ENCODE data around the gene NSMCE4A. TPM values are rescaled to one million over a fixed set of nuclear protein-coding genes. Genes with fewer than 3 reads are reported as not detected.
A peak's percentile ranks its signal among the peaks of the same experiment; 100 is the strongest.
"Not testable (repeated sequence)": the region's sequence is repeated elsewhere in the genome, so short reads cannot be mapped to it uniquely, and the experiment has no call there.

The NSMCE4A gene
- total RNA-seq, 1 experiment from 2014 or later, result 85.0 TPM

DNA sequence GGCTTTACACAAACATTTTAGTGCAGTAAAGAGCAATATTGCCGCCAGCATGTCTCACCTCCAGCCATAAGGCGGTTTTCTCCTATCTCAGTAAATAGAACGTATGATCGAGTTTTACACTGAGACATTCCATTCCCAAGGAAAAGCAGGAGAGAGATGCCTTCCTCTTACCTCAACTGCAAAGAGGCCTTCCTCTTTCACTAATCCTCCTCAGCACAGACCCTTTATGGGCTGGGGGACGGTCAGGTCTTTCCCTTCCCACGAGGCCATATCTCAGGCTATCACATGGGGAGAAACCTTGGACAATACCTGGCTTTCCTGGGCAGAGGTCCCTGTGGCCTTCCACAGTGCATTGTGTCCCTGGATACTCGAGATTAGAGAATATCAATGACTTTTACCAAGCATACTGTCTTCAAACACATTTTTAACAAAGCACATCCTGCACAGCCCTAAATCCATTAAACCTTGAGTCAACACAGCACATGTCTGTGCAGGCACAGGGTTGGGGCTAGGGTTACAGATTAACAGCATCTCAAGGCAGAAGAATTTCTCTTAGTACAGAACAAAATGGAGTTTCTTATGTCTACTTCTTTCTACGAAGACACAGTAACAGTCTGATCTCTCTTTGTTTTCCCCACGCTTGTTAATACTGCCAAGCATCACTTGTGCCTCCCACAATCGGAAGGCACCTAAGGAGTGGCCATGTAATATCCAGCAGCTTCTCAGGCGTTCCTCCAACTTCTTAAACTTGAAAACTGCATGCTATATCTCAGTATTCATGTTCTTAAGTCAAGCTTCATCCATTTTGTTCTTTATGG, 44.5 kb downstream of the NSMCE4A start:
- DNase-seq; H3K36me3 ChIP-seq (replicated peaks; ENCODE audit: control insufficient read depth, insufficient read depth, low read length): not testable (repeated sequence)

DNA sequence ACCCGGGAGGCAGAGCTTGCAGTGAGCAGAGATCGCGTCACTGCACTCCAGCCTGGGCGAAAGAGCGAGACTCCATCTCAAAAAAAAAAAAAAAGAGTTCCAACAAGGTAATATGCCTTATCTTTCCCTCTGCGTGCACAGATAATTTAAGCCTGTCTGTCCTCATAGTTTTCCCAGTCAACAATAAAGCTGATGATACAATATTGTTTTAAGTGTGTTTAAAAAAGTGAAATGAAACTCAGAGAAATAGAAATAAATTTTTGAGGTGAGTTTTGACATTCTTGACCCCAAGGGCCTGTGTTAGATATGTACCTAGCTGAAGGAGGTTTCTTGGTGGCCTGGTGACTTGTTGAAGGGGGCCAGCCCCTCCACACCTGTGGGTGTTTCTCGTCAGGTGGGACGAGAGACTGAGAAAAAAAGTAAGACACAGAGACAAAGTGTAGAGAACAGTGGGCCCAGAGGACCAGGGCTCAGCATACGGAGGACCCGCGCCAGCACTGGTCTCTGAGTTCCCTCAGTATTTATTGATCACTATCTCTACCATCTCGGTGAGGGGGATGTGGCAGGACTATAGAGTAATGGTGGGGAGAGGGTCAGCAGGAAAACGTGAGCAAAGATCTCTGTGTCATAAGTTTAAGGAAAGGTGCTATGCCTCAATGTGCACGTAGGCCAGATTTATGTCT, 45.3 kb downstream of the NSMCE4A start:
- H3K36me3 ChIP-seq (replicated peaks; ENCODE audit: control insufficient read depth, insufficient read depth, low read length); H3K4me3 ChIP-seq (ENCODE audit: insufficient read depth, low read depth, low read length); H3K27me3 ChIP-seq (ENCODE audit: control insufficient read depth, insufficient read depth, low read length); DNase-seq: not testable (repeated sequence)

More for the DNA sequence above, 44.5 kb downstream of the NSMCE4A start:
- H3K4me3 ChIP-seq (ENCODE audit: insufficient read depth, low read depth, low read length); H3K27me3 ChIP-seq (ENCODE audit: control insufficient read depth, insufficient read depth, low read length): not testable (repeated sequence)

GRCh38 chr10:121928528-121928884, 46.5 kb downstream of the NSMCE4A start:
- Histone ChIP-seq H3K4me3 (ENCODE audit: insufficient read depth, low read depth, low read length) (peak overlapping the region; percentile 98), H3K36me3 (replicated peaks; ENCODE audit: control insufficient read depth, insufficient read depth, low read length) (no peaks in the 10 kb centered on the region), H3K27me3 (ENCODE audit: control insufficient read depth, insufficient read depth, low read length) (no peaks in the 10 kb centered on the region)
- no peak for DNase-seq

GRCh38 chr10:121927841-121928527, 47.0 kb downstream of the NSMCE4A start, which contains the start of gene ATE1:
ATE1 (minus strand) TSS chr10:121928031; CDS start chr10:121927949, 82 bp downstream.
- Histone ChIP-seq H3K36me3 (replicated peaks; ENCODE audit: control insufficient read depth, insufficient read depth, low read length) (peaks cover 1% of the 10 kb centered on the region; the same call in 1 of the 2 replicates), H3K27me3 (ENCODE audit: control insufficient read depth, insufficient read depth, low read length) (no peaks in the 10 kb centered on the region), H3K4me3 (ENCODE audit: insufficient read depth, low read depth, low read length) (peak within 1 kb of the TSS; percentile 98)
- peak; percentile 94 for DNase-seq

GRCh38 chr10:121927318-121927840, 47.6 kb downstream of the NSMCE4A start:
- Histone ChIP-seq H3K27me3 (ENCODE audit: control insufficient read depth, insufficient read depth, low read length) (no peaks in the 10 kb centered on the region), H3K36me3 (replicated peaks; ENCODE audit: control insufficient read depth, insufficient read depth, low read length) (peaks cover 1% of the 10 kb centered on the region; the same call in 1 of the 2 replicates), H3K4me3 (ENCODE audit: insufficient read depth, low read depth, low read length) (peak overlapping the region; percentile 98)
- DNase-seq, result no peak

DNA sequence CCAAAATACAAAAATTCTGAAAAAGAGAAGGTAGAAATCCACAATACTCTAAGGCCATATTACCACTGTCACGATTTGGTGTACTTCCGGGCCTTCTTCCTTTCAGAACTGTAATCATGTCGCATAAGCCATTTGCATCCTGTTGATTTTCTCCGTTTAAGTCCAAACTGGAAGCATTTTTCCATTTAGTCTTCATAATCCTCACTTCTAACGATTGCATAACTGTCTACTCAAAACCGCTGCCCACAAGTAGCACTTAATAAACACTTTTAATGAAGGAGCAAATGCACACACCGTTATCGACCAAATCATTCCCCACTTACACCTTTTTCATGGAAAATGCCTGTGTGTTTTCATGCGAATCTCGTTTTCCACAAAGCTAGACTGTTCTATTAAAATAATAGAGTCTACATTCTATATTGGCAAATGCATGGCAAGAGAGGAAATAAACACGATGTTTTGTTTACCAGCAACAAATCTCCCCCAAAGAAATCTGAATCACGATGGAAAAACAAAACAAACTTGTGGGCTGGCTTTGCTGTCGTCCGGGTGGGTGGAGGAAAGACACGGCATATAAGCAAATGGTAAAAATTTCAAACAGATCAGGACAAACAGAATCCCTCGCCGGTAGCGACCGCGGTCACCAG, 48.2 kb downstream of the NSMCE4A start:
- peak overlapping the region; percentile 98 for H3K4me3 ChIP-seq (ENCODE audit: insufficient read depth, low read depth, low read length)
- H3K27me3 ChIP-seq (ENCODE audit: control insufficient read depth, insufficient read depth, low read length), result no peaks in the 10 kb centered on the region
- DNase-seq, result peak; percentile 25
- peaks cover 1% of the 10 kb centered on the region; the same call in 1 of the 2 replicates for H3K36me3 ChIP-seq (replicated peaks; ENCODE audit: control insufficient read depth, insufficient read depth, low read length)

GRCh38 chr10:121926157-121926556, 48.9 kb downstream of the NSMCE4A start:
- no peak overlapping the region for H3K4me3 ChIP-seq (ENCODE audit: insufficient read depth, low read depth, low read length)
- DNase-seq, result no peak
- peaks cover 1% of the 10 kb centered on the region; the same call in 1 of the 2 replicates for H3K36me3 ChIP-seq (replicated peaks; ENCODE audit: control insufficient read depth, insufficient read depth, low read length)
- no peaks in the 10 kb centered on the region for H3K27me3 ChIP-seq (ENCODE audit: control insufficient read depth, insufficient read depth, low read length)

- H3K4me3 ChIP-seq (ENCODE audit: insufficient read depth, low read depth, low read length), result no peak overlapping the region
- DNase-seq, result no peak
- H3K27me3 ChIP-seq (ENCODE audit: control insufficient read depth, insufficient read depth, low read length), result no peaks in the 10 kb centered on the region
- peaks cover 1% of the 10 kb centered on the region; the same call in 1 of the 2 replicates for H3K36me3 ChIP-seq (replicated peaks; ENCODE audit: control insufficient read depth, insufficient read depth, low read length)
Measured at GRCh38 chr10:121921238-121921931, 53.6 kb downstream of the NSMCE4A start.

DNA sequence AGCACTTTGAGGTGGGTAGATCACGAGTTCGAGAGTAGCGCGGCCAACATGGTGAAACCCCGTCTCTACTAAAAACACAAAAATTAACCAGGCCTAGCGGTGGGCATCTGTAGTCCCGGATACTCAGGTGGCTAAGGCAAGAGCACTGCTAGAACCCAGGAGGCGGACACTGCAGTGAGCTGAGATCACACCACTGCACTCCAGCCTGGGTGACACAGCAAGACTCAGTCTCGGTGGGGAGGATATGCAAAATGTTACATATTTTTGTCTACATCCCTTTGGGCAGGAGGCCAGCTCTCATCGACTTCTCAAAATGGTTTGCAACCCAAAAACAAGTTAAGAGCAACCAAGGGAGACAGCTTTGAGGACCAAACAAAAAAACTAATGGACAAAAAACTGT, 55.4 kb downstream of the NSMCE4A start:
- H3K4me3 ChIP-seq (ENCODE audit: insufficient read depth, low read depth, low read length), result no peak overlapping the region
- H3K36me3 ChIP-seq (replicated peaks; ENCODE audit: control insufficient read depth, insufficient read depth, low read length), result peaks cover 1% of the 10 kb centered on the region; the same call in 1 of the 2 replicates
- DNase-seq, result no peak
- no peaks in the 10 kb centered on the region for H3K27me3 ChIP-seq (ENCODE audit: control insufficient read depth, insufficient read depth, low read length)

DNA sequence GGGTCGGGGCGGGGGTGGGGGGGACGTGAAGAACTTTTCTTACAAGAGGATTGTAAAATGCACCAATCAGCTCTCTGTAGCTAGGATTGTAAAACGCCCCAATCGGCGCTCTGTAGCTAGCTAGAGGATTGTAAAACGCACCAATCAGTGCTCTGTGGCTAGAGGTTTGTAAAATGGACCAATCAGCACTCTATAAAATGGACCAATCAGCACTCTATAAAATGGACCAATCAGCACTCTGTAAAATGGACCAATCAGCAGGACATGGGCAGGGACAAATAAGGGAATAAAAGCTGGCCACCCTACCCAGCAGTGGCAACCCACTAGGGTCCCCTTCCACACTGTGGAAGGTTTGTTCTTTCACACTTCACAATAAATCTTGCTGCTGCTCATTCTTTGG, 56.2 kb downstream of the NSMCE4A start:
- H3K36me3 ChIP-seq (replicated peaks; ENCODE audit: control insufficient read depth, insufficient read depth, low read length); H3K4me3 ChIP-seq (ENCODE audit: insufficient read depth, low read depth, low read length); DNase-seq; H3K27me3 ChIP-seq (ENCODE audit: control insufficient read depth, insufficient read depth, low read length): not testable (repeated sequence)

- Histone ChIP-seq H3K36me3 (replicated peaks; ENCODE audit: control insufficient read depth, insufficient read depth, low read length) (peaks cover 5% of the 10 kb centered on the region), H3K4me3 (ENCODE audit: insufficient read depth, low read depth, low read length) (no peak overlapping the region), H3K27me3 (ENCODE audit: control insufficient read depth, insufficient read depth, low read length) (no peaks in the 10 kb centered on the region)
- DNase-seq, result no peak
Measured at GRCh38 chr10:121914661-121915060, 60.4 kb downstream of the NSMCE4A start.

- Histone ChIP-seq H3K36me3 (replicated peaks; ENCODE audit: control insufficient read depth, insufficient read depth, low read length) (peaks cover 7% of the 10 kb centered on the region), H3K4me3 (ENCODE audit: insufficient read depth, low read depth, low read length) (no peak overlapping the region), H3K27me3 (ENCODE audit: control insufficient read depth, insufficient read depth, low read length) (no peaks in the 10 kb centered on the region)
- no peak for DNase-seq
Measured at GRCh38 chr10:121911421-121911697, 63.7 kb downstream of the NSMCE4A start.

DNA sequence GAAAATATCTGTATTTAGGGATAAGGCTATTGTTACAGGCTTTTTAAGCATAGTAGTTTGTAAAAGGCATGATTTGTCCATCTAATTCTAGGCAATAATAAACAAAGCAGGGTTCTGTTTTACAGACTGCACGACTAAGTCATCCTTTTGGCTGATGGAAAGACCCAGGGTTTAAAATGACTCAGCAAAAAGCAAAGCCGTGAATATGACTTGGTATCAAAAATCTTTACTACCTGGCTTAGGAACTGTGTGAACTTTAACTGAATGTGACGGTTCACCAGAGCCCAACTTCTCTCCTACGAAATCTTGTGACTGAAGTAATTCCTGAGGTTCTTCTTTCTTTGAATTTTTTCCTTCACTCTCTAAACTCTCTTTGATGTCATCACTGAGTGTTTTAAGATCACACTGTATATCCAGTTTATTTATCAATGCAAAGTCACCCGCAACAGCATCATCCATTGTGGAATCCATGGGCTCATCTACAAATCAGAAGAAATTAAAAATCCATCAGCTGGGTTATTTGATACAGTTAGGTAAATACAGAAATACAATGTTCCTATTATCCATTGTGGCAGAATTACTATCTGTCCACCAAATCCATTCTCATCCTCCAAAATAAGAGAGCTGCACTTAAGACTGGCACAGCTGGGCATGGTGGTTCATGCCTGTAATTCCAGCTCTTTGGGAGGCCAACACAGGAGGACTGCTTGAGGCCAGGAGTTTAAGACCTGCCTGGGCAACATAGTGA, 64.2 kb downstream of the NSMCE4A start:
- Histone ChIP-seq H3K36me3 (replicated peaks; ENCODE audit: control insufficient read depth, insufficient read depth, low read length) (peaks cover 7% of the 10 kb centered on the region), H3K27me3 (ENCODE audit: control insufficient read depth, insufficient read depth, low read length) (no peaks in the 10 kb centered on the region), H3K4me3 (ENCODE audit: insufficient read depth, low read depth, low read length) (no peak overlapping the region)
- no peak for DNase-seq
